TTC549 (cell line): Measurements from ENCODE around the gene ADPRHL1.
"Not testable (repeated sequence)": the region's sequence is repeated elsewhere in the genome, so short reads cannot be mapped to it uniquely, and the experiment has no call there.

Experiments
- FAIRE-seq: peaks from 2 replicates; lab custom pipeline; 2012; peaks lifted over from hg19 to GRCh38; lab: Jason Lieb, UNC

The ADPRHL1 gene

DNA sequence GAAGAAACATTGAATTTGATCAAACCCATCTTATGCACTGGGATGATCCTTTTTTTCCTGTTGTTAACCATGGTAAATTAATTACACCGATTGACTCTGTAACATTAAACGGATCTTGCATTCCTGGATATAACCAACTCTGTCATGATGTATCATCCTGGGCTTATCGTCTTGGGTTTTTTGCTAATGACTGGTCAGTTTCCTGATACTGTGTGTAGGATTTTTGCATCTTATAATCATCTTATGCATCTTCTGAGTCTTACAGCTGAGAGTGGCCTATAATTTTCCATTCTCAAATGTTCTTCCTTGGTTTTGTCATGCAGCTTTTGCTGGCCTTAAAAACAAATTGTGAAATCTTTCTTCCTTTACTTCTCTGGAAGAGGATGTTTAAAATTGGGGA lies 24.4 kb upstream of the ADPRHL1 start:
- FAIRE-seq, result no peak

DNA sequence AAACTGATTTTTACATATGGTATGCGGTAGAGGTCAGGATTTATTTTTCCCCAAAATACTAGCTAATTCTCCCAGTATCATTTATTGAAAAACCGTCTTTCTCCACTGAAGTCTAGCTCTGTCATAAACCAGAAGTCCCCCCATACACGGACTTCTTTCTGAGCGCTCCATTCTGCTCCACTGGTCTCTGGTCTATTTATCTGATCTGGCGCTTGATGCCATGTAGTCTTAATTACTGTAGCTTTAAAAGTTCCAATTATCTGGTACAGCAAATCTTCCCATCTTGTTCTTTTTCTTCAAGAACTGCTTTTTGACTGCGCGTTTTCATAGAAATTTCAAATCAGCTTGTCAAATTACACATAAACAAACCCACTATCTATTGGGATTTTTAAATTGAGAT lies 23.5 kb upstream of the ADPRHL1 start:
- no peak for FAIRE-seq

GRCh38 chr13:113475911-113476310 lies 22.6 kb upstream of the ADPRHL1 start:
- FAIRE-seq, result no peak

DNA sequence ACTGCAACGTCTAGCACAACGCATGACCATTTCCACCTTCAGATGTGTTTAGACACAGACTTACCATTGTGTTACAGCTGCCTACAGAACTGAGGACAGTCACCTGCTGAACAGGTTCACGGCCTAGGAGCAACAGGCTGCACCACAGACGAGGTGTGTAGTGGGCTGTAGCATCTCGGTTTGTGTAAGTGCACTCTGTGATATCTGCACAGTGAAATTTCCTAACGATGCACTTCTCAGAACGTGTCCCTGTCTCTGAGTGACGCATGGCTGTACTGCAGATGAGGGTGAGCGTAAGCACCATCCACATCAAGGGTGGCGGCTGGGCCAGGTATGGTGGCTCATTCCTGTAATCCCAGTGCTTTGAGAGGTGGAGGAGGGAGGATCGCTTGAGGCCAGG lies 22.0 kb upstream of the ADPRHL1 start:
- no peak for FAIRE-seq

DNA sequence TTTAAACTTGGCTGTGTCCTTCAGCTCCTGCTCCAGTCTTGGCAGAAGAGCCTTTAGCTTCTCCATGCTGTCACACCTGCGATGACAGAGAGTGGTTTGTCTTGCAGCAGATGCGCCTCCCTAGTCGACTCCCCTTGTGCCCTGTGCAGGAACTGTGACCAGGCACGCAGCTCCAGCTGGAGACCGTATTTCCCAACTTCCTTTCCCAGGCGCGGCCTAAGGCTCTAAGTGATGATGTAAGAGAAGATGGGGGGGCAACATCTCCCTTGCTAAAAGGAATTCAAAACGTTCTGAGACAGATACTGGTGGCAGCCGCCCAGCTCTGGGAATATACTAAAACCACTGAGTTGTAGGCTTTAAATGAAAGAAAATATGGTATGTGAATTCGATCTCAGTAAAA lies 20.9 kb upstream of the ADPRHL1 start:
- FAIRE-seq, result no peak

- FAIRE-seq, result no peak
Observed at GRCh38 chr13:113472355-113473025, 19.2 kb upstream of the ADPRHL1 start.

GRCh38 chr13:113471844-113472243 lies 18.6 kb upstream of the ADPRHL1 start:
- no peak for FAIRE-seq

DNA sequence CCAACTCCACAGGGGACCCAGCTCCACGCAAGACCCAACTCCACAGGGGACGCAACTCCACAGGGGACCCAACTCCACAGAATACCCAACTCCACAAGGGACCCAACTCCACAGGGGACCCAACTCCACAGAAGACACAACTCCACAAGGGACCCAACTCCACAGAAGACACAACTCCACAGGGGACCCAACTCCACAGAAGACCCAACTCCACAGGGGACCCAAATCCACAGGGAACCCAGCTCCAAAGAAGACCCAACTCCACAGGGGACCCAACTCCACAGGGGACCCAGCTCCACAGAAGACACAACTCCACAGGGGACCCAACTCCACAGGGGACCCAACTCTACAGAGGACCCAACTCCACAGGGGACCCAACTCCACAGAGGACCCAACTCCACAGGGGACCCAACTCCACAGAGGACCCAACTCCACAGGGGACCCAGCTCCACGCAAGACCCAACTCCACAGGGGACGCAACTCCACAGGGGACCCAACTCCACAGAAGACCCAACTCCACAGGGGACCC lies 17.4 kb upstream of the ADPRHL1 start:
- not testable (repeated sequence) for FAIRE-seq

DNA sequence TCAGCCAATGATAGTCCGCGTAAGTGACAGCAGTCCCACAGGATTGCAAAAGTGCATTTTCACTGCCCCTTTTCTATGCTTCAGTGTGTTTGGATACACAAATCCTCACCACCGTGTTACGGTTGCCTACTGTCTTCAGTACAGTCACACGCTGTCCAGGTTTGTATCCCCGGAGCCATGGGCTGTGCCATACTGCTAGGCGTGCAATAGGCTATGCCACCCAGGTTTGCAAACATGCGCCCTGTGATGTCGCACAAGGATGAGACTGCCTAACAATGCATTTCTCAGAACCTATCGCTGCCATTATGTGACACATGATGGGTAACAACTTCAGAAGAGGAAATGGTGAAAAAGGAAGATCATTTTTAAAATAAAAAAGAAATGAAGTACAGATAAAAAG lies 16.8 kb upstream of the ADPRHL1 start:
- FAIRE-seq, result no peak

GRCh38 chr13:113469582-113469981 lies 16.3 kb upstream of the ADPRHL1 start:
- FAIRE-seq, result no peak

DNA sequence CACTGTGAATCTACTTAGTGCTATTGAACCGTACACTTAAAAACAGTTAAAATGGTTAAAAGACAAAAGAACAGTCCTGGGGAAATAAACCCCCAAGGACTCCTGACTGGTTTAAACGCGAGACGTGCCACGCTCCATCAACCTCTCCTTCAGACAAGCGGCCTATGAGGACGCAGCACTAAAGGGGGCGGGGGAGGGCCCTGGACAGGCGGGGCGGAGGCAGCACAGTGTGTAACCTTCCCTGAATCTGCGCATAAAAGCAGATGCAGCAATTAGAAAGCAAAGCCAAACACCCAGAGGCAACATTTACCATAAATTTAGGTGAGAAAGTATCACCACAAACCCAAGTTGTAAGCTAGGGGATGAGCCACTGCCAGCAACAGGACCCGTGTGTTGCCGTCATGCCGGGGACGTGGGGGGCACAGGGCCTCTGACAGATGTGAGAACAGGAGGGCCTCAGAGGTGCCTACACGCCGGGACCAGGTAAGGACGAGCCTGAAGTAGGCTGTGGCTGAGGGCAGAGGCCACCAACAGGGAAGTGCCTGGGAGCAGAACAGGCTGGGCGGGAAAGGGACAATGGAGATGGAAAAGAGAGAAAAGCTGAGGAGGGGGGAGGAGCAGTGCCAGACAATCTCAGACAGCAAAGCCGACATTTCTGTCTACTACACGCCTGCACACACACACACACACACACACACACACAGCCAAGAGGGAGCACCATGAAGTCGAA lies 15.3 kb upstream of the ADPRHL1 start:
- FAIRE-seq, result no peak

DNA sequence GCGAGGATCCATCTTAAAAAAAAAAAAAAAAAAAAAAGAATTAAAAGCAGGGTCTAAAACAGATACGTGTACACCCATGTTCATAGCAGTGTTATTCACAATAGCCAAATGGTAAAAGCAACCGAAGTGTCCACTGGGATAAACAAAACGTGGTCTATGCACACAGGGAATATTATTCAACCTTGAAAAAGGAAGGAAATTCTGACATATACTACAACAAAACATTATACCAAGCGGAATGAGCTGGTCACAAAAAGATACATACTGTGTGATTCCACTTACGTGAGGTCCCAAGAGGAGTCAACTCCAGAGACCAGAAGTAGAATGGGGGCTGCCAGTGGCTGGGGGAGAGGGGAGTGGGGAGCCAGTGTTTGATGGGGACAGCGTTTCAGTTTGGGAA lies 14.7 kb upstream of the ADPRHL1 start:
- FAIRE-seq, result no peak

- FAIRE-seq, result no peak
Observed at GRCh38 chr13:113466383-113466782, 13.1 kb upstream of the ADPRHL1 start.

GRCh38 chr13:113465300-113465699 lies 12.0 kb upstream of the ADPRHL1 start:
- FAIRE-seq, result no peak

DNA sequence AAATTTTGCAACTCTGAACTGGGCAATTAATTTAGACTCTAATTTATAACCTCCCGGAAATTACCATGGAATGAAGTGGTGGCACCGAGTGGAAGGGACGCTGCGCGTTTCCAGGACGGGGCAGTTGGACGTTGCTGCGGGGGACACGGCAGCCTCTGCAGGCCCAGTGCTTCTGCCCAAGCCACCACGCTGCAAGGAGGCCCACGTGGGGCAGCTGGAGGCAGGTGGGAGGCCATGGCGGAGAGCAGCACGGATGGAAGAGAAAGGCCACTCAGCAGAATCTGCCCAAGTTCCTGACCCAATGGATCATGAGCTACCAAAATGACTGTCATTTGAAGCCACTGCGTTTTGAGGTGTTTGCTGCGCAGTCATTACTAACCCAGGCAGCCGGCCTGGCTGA lies 11.2 kb upstream of the ADPRHL1 start:
- no peak for FAIRE-seq

GRCh38 chr13:113461022-113461751 lies 7.9 kb upstream of the ADPRHL1 start:
- FAIRE-seq, result no peak

DNA sequence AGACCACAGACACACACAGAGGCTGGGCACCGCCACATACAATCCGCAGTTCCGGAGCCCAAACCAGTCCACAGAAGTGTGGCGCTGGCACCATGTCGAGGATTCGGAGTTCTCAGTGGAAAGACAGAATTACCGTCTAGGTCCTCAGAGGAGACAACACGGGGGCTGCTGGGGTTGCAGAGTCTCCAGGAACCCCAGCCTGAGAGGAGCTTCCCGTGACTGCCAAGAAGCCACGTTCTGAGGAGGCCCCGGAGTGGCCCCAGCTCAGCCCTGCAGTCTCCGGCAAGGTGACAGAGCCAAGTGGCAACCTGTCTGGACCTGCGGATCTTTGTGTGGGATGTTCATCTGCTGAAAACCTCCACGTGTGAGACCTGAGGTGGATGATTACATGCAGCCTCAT lies 7.3 kb upstream of the ADPRHL1 start:
- no peak for FAIRE-seq

- FAIRE-seq, result no peak
Observed at GRCh38 chr13:113460064-113460555, 6.8 kb upstream of the ADPRHL1 start.

DNA sequence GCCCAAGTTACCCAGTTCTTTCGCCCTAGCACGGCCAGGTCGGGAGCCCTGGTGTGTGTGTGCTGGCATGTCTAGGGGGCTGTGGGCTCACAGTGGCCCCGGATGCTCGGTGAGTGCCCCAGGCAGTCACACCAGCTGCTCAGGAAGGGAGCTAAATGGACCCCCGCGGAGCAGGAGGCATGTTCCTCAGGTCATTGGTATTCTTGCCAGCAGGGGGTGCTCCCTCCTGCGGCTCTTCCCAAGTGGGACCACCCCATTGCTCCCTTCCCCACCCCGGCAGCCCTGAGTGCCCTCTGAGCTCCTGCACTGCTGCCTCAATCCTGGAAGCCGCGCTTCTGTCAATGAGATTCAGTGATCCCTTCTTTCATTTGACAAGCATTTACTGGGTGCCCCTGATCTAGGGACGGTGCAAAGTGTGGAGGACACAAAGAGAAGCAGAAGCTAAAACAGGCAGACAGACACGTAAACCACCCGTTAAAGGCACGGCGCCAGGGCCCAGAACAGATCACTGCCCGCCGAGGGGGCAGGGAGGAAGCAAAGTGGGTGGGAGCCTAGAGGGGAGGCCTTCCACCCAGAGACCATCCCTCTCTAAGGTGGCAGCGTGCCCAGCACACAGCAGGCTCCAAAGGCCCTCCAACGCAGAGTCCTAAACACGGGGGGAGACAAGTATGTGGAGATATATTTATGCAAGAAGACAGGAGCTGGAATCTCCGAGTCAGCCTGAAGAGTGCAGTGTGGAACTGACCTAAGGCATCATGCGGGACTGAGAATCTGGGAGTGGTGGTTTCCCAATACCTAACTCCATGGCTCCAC lies 5.2 kb upstream of the ADPRHL1 start:
- no peak for FAIRE-seq

DNA sequence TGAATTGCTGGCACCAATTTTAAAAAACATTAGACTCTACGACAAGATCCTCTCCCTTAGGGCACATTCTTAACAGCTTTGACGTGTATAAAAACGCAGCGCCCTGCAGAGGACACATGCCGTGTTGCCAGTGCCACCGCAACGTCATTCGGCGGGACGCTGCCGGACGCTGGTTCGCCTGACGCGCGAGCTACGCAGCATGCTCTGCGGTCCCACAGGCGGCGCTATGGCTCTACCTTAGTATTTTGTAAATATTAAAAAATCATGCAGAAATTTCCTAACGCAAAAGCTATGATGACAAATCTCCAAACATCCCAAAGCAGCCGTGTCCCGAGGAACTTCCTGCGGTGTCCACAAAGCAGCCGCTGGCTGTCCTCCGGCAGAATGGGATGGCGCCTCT lies 4.2 kb upstream of the ADPRHL1 start:
- no peak for FAIRE-seq

DNA sequence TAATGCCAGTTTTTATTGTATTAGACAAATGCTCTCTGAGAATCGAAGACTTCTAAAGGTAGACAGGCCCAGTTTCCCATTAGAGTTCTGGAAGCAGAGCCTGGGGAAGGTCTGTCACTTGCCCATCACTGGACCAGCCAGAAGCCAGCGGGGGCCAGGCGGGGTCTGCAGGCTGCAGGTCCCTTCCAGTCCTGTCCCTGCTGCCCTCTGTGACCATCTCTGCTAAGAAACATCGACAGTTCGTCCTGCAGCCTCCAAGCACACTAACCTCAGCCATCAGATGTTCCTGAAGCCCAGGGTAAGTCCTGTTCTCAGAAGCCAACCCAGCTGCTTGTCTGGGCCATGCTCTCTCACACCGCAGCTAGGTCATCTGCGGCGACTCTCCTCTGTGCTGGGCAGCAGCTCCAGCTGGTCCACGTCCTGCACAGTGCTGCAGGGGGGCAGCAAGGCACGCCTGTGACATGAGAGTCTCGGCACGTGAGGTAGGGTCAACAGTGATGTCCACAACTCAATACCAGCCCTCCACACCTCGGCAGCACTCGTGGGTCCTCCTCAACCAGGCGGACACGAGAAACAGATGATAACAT lies 2.9 kb upstream of the ADPRHL1 start:
- FAIRE-seq, result no peak

DNA sequence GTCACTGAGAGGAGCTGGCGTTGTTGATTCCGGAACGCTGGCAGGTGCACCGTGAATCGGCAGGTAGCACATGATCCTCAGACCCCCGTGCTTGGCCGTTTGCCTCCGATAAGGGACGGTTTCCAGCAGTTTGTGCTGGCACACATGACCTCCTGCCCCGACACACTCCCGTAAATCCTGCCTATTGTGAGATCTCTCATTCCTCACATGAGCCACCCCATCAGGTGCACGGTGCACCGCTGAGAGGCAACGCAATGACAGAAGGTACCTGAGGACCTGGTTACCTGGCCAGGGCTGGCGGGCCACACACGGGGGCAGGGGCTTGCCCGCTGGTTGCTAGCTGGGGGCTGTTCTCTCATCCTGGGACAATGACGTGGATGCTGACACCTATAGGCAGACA lies 2.1 kb upstream of the ADPRHL1 start:
- no peak for FAIRE-seq
